H1 (cell line): ENCODE data around the gene MAGI2.

Source experiments
- CHD2 ChIP-seq: IDR thresholded peaks from 2 replicates; pipeline ENCODE4 v1.6.1; 2012; ENCODE audit warnings: low read length, improper control_type of control experiment
- CREB1 ChIP-seq: IDR thresholded peaks from 2 replicates; pipeline ENCODE4 v1.6.1; 2012; ENCODE audit warnings: inconsistent platforms
- SIN3A ChIP-seq, 2 experiments: IDR thresholded peaks in 1 of 2; conservative IDR thresholded peaks in 1 of 2; 2 replicates each; pipeline ENCODE4 v1.6.1; 2011 to 2012; ENCODE audit warnings: low read length in 2 of 2, improper control_type of control experiment in 1 of 2, low read depth in 1 of 2, mild to moderate bottlenecking in 1 of 2
- SRF ChIP-seq: IDR thresholded peaks from 2 replicates; pipeline ENCODE4 v1.6.1; 2011; ENCODE audit warnings: mild to moderate bottlenecking, low read depth, low read length, moderate library complexity
- YY1 ChIP-seq: IDR thresholded peaks from 2 replicates; pipeline ENCODE4 v1.6.1; 2011; ENCODE audit warnings: low read depth, mild to moderate bottlenecking, low read length
- TF ChIP-seq, protein P1 (sequence below), 3 experiments: IDR thresholded peaks; 1 replicate in 2 of 3; 2 replicates in 1 of 3; pipeline versions ENCODE4 v1.5.1 to v1.6.1; 2011; ENCODE audit warnings: low read length in 3 of 3, mild to moderate bottlenecking in 3 of 3, inconsistent platforms in 2 of 3, low read depth in 1 of 3, moderate library complexity in 1 of 3; ENCODE audit not compliant: insufficient read depth in 1 of 3; ENCODE audit errors: control extremely low read depth in 1 of 3

DNA sequence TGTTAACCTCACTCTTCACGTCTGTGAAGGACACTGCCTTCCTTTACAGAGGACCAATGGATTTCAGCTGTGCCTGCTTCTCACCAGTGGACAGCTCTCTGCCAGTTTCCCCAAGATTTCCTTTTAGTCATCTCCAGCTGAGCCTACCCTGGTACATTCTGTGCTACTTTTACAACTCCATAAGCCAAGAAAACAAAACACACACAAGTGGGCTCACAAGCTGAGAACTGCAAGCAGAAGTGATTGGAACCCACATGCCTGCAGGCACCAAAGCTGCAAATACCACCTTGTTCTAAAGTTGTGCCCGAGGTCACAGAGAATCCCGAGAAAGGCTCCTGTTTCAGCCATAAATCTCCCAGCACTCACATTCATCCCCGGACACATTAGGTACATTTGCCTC is 1018.1 kb downstream of the MAGI2 start:
- TF ChIP-seq SRF (no peak), YY1 (no peak), SIN3A (conservative IDR thresholded peaks at IDR 0.05 in 1 of 2, IDR thresholded peaks at IDR 0.05 in 1 of 2; ENCODE audit: low read depth in 1 of 2, low read length in 2 of 2) (no peak), CREB1 (no peak), CHD2 (no peak)
- TF ChIP-seq, protein P1, sequence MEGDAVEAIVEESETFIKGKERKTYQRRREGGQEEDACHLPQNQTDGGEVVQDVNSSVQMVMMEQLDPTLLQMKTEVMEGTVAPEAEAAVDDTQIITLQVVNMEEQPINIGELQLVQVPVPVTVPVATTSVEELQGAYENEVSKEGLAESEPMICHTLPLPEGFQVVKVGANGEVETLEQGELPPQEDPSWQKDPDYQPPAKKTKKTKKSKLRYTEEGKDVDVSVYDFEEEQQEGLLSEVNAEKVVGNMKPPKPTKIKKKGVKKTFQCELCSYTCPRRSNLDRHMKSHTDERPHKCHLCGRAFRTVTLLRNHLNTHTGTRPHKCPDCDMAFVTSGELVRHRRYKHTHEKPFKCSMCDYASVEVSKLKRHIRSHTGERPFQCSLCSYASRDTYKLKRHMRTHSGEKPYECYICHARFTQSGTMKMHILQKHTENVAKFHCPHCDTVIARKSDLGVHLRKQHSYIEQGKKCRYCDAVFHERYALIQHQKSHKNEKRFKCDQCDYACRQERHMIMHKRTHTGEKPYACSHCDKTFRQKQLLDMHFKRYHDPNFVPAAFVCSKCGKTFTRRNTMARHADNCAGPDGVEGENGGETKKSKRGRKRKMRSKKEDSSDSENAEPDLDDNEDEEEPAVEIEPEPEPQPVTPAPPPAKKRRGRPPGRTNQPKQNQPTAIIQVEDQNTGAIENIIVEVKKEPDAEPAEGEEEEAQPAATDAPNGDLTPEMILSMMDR (IDR thresholded peaks at IDR 0.05; ENCODE audit: control extremely low read depth in 1 of 3, insufficient read depth in 1 of 3, low read depth in 1 of 3, low read length in 3 of 3) = no peak
